IMR-90 (cell line): ENCODE data around the gene ZNF436. TPM values are rescaled to one million over a fixed set of nuclear protein-coding genes. Genes with fewer than 3 reads are reported as not detected.

Experiments
- BHLHE40 ChIP-seq: fragments of 150-350 bp; IDR thresholded peaks from 2 replicates; pipeline ENCODE4 v1.6.1; 2016; ENCODE audit warnings: mild to moderate bottlenecking, low read depth, low read length
- FOS ChIP-seq: fragments of 150-350 bp; IDR thresholded peaks from 2 replicates; pipeline ENCODE4 v1.6.1; 2016; ENCODE audit warnings: low read depth, low read length
- RAD21 ChIP-seq: IDR thresholded peaks from 2 replicates; pipeline ENCODE4 v1.6.1; 2012; ENCODE audit warnings: low read length, improper control_type of control experiment
- polyA plus RNA-seq, 3 experiments: library from polyadenylated mRNA; depleted of rRNA; stranded (reverse); fragments of >200 nt; gene quantifications; 2 replicates each; pipeline ENCODE4 v1.2.3, GENCODE V29; 2012; ENCODE audit warnings: low replicate concordance in 1 of 3
- total RNA-seq: library from RNA; depleted of rRNA; stranded (reverse); fragments of >200 nt; gene quantifications from 2 replicates; pipeline ENCODE4 v1.2.3, GENCODE V29; 2012
- TF ChIP-seq, protein P1 (sequence below): conservative IDR thresholded peaks from 2 replicates; pipeline ENCODE4 v1.5.1; 2012; ENCODE audit warnings: mild to moderate bottlenecking, low read depth, low read length, improper control_type of control experiment

Gene ZNF436
- total and polyA plus RNA-seq, 2 of the 4 experiments (the other 2 are of a cell fraction) = 5.3 to 14.3 TPM

GRCh38 chr1:23343221-23344110 is 26.2 kb downstream of the ZNF436 start (continued):
- TF ChIP-seq, protein P1, sequence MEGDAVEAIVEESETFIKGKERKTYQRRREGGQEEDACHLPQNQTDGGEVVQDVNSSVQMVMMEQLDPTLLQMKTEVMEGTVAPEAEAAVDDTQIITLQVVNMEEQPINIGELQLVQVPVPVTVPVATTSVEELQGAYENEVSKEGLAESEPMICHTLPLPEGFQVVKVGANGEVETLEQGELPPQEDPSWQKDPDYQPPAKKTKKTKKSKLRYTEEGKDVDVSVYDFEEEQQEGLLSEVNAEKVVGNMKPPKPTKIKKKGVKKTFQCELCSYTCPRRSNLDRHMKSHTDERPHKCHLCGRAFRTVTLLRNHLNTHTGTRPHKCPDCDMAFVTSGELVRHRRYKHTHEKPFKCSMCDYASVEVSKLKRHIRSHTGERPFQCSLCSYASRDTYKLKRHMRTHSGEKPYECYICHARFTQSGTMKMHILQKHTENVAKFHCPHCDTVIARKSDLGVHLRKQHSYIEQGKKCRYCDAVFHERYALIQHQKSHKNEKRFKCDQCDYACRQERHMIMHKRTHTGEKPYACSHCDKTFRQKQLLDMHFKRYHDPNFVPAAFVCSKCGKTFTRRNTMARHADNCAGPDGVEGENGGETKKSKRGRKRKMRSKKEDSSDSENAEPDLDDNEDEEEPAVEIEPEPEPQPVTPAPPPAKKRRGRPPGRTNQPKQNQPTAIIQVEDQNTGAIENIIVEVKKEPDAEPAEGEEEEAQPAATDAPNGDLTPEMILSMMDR = no peak
- no peak for TF ChIP-seq RAD21
- no peak for TF ChIP-seq FOS
- TF ChIP-seq BHLHE40 = no peak
